Breast epithelium (tissue), 4 donors: ENCODE measurements around the gene FKBP2. TPM values are rescaled to one million over a fixed set of nuclear protein-coding genes. Genes with fewer than 3 reads are reported as not detected.
A peak's percentile ranks its signal among the peaks of the same experiment; 100 is the strongest.

Experiments
- DNase-seq, 2 donors: peaks; one replicate each; pipeline ENCODE4 v3.0.0-alpha.2; 2019; ENCODE audit warnings: low spot score in 2 of 2
- H3K27ac ChIP-seq, 2 donors: fragments of 200-600 bp; sonication (generic) in 1 of 2; one replicate each; pipeline ENCODE4 v1.5.1; 2016 to 2019; ENCODE audit warnings: mild to moderate bottlenecking in 1 of 2
- H3K27me3 ChIP-seq, 2 donors: fragments of 200-600 bp; sonication (generic) in 1 of 2; one replicate each; pipeline versions ENCODE4 v1.5.1 to v1.6.0; 2017 to 2019; ENCODE audit warnings: control low read depth in 1 of 2, mild to moderate bottlenecking in 1 of 2
- H3K36me3 ChIP-seq: fragments of 200-600 bp; one replicate; pipeline ENCODE4 v1.5.1; 2019
- H3K4me1 ChIP-seq, 2 donors: fragments of 200-600 bp; sonication (generic); one replicate each; pipeline ENCODE4 v1.5.1; 2016 to 2019; ENCODE audit warnings: control low read depth in 1 of 2
- H3K4me3 ChIP-seq, 3 donors: fragments of 200-600 bp; sonication (generic); 1 replicate in 2 of 3; 2 replicates in 1 of 3; pipeline ENCODE4 v1.5.1; 2016 to 2019; ENCODE audit warnings: mild to moderate bottlenecking in 3 of 3, moderate library complexity in 2 of 3
- H3K9me3 ChIP-seq, 2 donors: fragments of 200-600 bp; sonication (generic) in 1 of 2; one replicate each; pipeline ENCODE4 v1.5.1; 2016 to 2019; ENCODE audit warnings: control low read depth in 1 of 2
- POLR2A ChIP-seq: fragments of 450-650 bp; IDR thresholded peaks from one replicate; pipeline ENCODE4 v1.6.1; 2016; ENCODE audit warnings: antibody characterized with exemption, mild to moderate bottlenecking, moderate library complexity
- POLR2AphosphoS5 ChIP-seq, 3 donors: sonication (generic); formaldehyde crosslinking; IDR thresholded peaks; one replicate each; pipeline ENCODE4 v1.6.1; 2017; ENCODE audit warnings: antibody characterized with exemption in 3 of 3
- intact Hi-C: fragments of 100-400 bp; cut with DNase I; formaldehyde crosslinking; loops from one replicate; pipeline ENCODE4 v1.15.1; 2023; ENCODE audit warnings: low total_unique reads
- total RNA-seq, 3 donors: library from RNA; depleted of rRNA; stranded (reverse); fragments of >200 nt; gene quantifications; one replicate each; pipeline ENCODE4 v1.1.0, GENCODE V29; 2016
- TF ChIP-seq, protein P1 (sequence below), 3 donors: fragments of 450-650 bp; IDR thresholded peaks; one replicate each; pipeline ENCODE4 v1.5.1; 2016 to 2017; ENCODE audit warnings: antibody characterized with exemption in 3 of 3, mild to moderate bottlenecking in 3 of 3, moderate library complexity in 3 of 3

FKBP2 gene
- total RNA-seq, 3 donors from 2014 or later, result 51.4 to 77.3 (median 54.6) TPM

- no peak overlapping the region for H3K4me3 ChIP-seq
- intact Hi-C loops, result no loop called here
- no peaks in the 10 kb centered on the region for H3K9me3 ChIP-seq
- H3K27ac ChIP-seq, result no peak overlapping the region
- no peaks in the 10 kb centered on the region for H3K27me3 ChIP-seq
- H3K36me3 ChIP-seq, result peaks cover 6% of the 10 kb centered on the region
- TF ChIP-seq, protein P1, sequence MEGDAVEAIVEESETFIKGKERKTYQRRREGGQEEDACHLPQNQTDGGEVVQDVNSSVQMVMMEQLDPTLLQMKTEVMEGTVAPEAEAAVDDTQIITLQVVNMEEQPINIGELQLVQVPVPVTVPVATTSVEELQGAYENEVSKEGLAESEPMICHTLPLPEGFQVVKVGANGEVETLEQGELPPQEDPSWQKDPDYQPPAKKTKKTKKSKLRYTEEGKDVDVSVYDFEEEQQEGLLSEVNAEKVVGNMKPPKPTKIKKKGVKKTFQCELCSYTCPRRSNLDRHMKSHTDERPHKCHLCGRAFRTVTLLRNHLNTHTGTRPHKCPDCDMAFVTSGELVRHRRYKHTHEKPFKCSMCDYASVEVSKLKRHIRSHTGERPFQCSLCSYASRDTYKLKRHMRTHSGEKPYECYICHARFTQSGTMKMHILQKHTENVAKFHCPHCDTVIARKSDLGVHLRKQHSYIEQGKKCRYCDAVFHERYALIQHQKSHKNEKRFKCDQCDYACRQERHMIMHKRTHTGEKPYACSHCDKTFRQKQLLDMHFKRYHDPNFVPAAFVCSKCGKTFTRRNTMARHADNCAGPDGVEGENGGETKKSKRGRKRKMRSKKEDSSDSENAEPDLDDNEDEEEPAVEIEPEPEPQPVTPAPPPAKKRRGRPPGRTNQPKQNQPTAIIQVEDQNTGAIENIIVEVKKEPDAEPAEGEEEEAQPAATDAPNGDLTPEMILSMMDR (IDR thresholded peaks at IDR 0.05), result no peak
- TF ChIP-seq POLR2AphosphoS5 (IDR thresholded peaks at IDR 0.05), result no peak
- TF ChIP-seq POLR2A, result no peak
- peaks cover 0 to 8% of the 10 kb centered on the region in 2 donors for H3K4me1 ChIP-seq
- no peak for DNase-seq
These were observed 37.9 kb upstream of the FKBP2 start for GRCh38 chr11:64202992-64203391.

DNA sequence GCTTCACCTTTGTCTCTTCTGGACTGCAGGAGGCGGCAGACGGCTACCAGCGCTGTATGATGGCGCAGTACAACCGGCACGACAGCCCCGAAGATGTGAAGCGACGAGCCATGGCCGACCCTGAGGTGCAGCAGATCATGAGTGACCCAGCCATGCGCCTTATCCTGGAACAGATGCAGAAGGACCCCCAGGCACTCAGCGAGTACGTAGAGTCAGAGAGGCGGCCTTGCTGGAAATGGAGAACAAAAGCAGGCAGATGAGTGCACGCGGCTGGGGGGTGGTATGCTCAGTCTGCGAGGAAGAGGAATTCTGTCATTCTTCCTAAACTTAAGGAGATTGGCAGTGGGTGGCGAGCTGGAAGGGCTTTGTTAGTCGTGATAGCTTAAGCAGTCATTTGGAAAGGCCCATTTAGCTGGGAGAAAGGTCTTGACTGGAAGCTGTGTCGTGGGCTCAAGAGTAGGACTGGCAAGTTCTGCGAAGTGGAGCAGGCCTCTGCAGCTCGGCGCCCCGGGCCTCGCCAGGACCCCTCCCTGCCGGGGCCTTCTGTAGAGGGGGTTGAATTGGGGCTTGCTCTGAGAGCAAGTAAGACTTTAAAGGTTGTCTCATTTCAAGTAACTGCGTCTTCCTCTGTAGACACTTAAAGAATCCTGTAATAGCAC is 37.3 kb upstream of the FKBP2 start:
- no peak for DNase-seq
- H3K9me3 ChIP-seq, result no peaks in the 10 kb centered on the region
- H3K27me3 ChIP-seq, result no peaks in the 10 kb centered on the region
- H3K36me3 ChIP-seq, result peaks cover 6% of the 10 kb centered on the region
- H3K27ac ChIP-seq, result no peak overlapping the region
- TF ChIP-seq, protein P1 (IDR thresholded peaks at IDR 0.05), result no peak
- TF ChIP-seq POLR2AphosphoS5 (IDR thresholded peaks at IDR 0.05), result no peak
- TF ChIP-seq POLR2A, result no peak
- no peak overlapping the region for H3K4me3 ChIP-seq
- intact Hi-C loops, result no loop called here
- peaks cover 0 to 8% of the 10 kb centered on the region in 2 donors for H3K4me1 ChIP-seq

DNA sequence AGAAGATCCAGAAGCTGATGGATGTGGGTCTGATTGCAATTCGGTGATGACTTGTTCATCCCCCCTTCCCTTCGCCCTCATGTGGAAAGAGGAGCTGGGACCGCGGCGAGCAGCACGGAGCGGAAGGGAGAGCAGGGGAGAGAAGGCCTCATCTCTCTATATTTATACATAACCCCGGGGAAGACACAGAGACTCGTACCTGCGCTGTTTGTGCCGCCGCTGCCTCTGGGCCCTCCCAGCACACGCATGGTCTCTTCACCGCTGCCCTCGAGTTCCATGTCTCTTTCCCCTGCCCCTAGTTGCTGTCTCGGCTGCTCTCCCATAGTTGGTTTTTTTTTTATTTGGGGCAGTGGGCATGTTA is 36.8 kb upstream of the FKBP2 start:
- intact Hi-C loops, result no loop called here
- H3K9me3 ChIP-seq, result no peaks in the 10 kb centered on the region
- peaks cover 6% of the 10 kb centered on the region for H3K36me3 ChIP-seq
- H3K4me3 ChIP-seq, result no peak overlapping the region
- no peaks in the 10 kb centered on the region for H3K27me3 ChIP-seq
- H3K4me1 ChIP-seq, result peaks cover 0 to 8% of the 10 kb centered on the region in 2 donors
- TF ChIP-seq, protein P1 (IDR thresholded peaks at IDR 0.05), result no peak
- no peak for TF ChIP-seq POLR2A
- no peak for TF ChIP-seq POLR2AphosphoS5 (IDR thresholded peaks at IDR 0.05)
- no peak for DNase-seq
- no peak overlapping the region for H3K27ac ChIP-seq

- H3K27ac ChIP-seq, result peak overlapping the region in 1 of 2 donors; percentile 14
- TF ChIP-seq, protein P1 (IDR thresholded peaks at IDR 0.05), result peak; percentile 34 to 84 (median 51)
- TF ChIP-seq POLR2A, result no peak
- TF ChIP-seq POLR2AphosphoS5 (IDR thresholded peaks at IDR 0.05), result peak; percentile 75 to 84 (median 79)
- peaks cover 0 to 8% of the 10 kb centered on the region in 2 donors for H3K4me1 ChIP-seq
- H3K27me3 ChIP-seq, result no peaks in the 10 kb centered on the region
- H3K36me3 ChIP-seq, result peaks cover 6% of the 10 kb centered on the region
- peak; percentile 86 to 87 for DNase-seq
- H3K9me3 ChIP-seq, result no peaks in the 10 kb centered on the region
- intact Hi-C loops, result no loop called here
- H3K4me3 ChIP-seq, result no peak overlapping the region
These were observed 36.4 kb upstream of the FKBP2 start for GRCh38 chr11:64204464-64204989.

GRCh38 chr11:64206457-64207255 is 34.2 kb upstream of the FKBP2 start, which contains the start of gene FERMT3:
Gene FERMT3 (plus strand): TSS chr11:64206721. CDS start chr11:64207365, 644 bp downstream.
- TF ChIP-seq POLR2A (no peak), POLR2AphosphoS5 (IDR thresholded peaks at IDR 0.05) (no peak)
- TF ChIP-seq, protein P1 (IDR thresholded peaks at IDR 0.05), result no peak
- DNase-seq, result no peak
- Histone ChIP-seq H3K27me3 (no peaks in the 10 kb centered on the region), H3K4me3 (peak within 1 kb of the TSS; percentile 39 to 62 (median 46)), H3K9me3 (no peaks in the 10 kb centered on the region), H3K4me1 (peaks cover 0 to 8% of the 10 kb centered on the region in 2 donors), H3K36me3 (peaks cover 6% of the 10 kb centered on the region), H3K27ac (peak within 1 kb of the TSS; percentile 62 to 95)
- intact Hi-C loops, result loop anchor here (1.0 kb wide), 1 partner anchor 95 kb away; no protein-coding TSS in a partner anchor
